ENCODE results near the gene ZBTB1.
"Not testable (repeated sequence)": the region's sequence is repeated elsewhere in the genome, so short reads cannot be mapped to it uniquely, and the experiment has no call there.

GRCh38 chr14:64569646-64570045, 65.1 kb downstream of the ZBTB1 start:
- TF ChIP-seq CTCF (IDR thresholded peaks at IDR 0.05; ENCODE audit: insufficient read depth, low read length, poor library complexity, severe bottlenecking); EZH2phosphoT487 (conservative IDR thresholded peaks at IDR 0.05; ENCODE audit: low read length): not testable (repeated sequence)
